HUES48 (cell line): ENCODE measurements around the gene PLXNA2.

Source experiments
- H3K27ac ChIP-seq: one replicate; pipeline ENCODE4 v1.7.0; 2013; ENCODE audit warnings: low read depth, low read length, inconsistent platforms
- H3K27me3 ChIP-seq: 2 replicates; pipeline ENCODE4 v1.6.1; 2013; ENCODE audit warnings: mild to moderate bottlenecking, low read length; ENCODE audit not compliant: control insufficient read depth, insufficient read depth
- H3K36me3 ChIP-seq: 2 replicates; pipeline ENCODE4 v1.6.1; 2013; ENCODE audit warnings: low read length; ENCODE audit not compliant: control insufficient read depth, insufficient read depth
- H3K4me1 ChIP-seq: 2 replicates; pipeline ENCODE4 v1.6.1; 2013; ENCODE audit warnings: mild to moderate bottlenecking, low read length; ENCODE audit not compliant: control insufficient read depth, insufficient read depth
- H3K4me3 ChIP-seq: 2 replicates; pipeline ENCODE4 v1.5.1; 2013; ENCODE audit warnings: mild to moderate bottlenecking, low read depth, low read length
- H3K9ac ChIP-seq: 2 replicates; pipeline ENCODE4 v1.6.1; 2013; ENCODE audit warnings: mild to moderate bottlenecking, low read depth, low read length, moderate library complexity
- H3K9me3 ChIP-seq: 2 replicates; pipeline ENCODE4 v1.6.1; 2013; ENCODE audit warnings: low read length; ENCODE audit not compliant: control insufficient read depth, insufficient read depth

PLXNA2 gene

GRCh38 chr1:208232662-208233038, 11.5 kb downstream of the PLXNA2 start:
- H3K27me3 ChIP-seq = peaks cover 5% of the 10 kb centered on the region; the same call in 1 of the 2 replicates
- no peak overlapping the region for H3K4me3 ChIP-seq
- no peak overlapping the region for H3K9ac ChIP-seq
- H3K9me3 ChIP-seq = no peaks in the 10 kb centered on the region
- H3K4me1 ChIP-seq = peaks cover 45% of the 10 kb centered on the region
- no peaks in the 10 kb centered on the region for H3K36me3 ChIP-seq
- H3K27ac ChIP-seq = no peak overlapping the region

- peaks cover 5% of the 10 kb centered on the region; the same call in 1 of the 2 replicates for H3K27me3 ChIP-seq
- no peak overlapping the region for H3K27ac ChIP-seq
- peaks cover 45% of the 10 kb centered on the region for H3K4me1 ChIP-seq
- H3K9ac ChIP-seq = no peak overlapping the region
- no peaks in the 10 kb centered on the region for H3K9me3 ChIP-seq
- H3K4me3 ChIP-seq = no peak overlapping the region
- H3K36me3 ChIP-seq = no peaks in the 10 kb centered on the region
Measured at GRCh38 chr1:208231881-208232661, 12.1 kb downstream of the PLXNA2 start.

GRCh38 chr1:208230668-208231529, 13.3 kb downstream of the PLXNA2 start:
- no peak overlapping the region for H3K9ac ChIP-seq
- H3K9me3 ChIP-seq = no peaks in the 10 kb centered on the region
- H3K27me3 ChIP-seq = no peaks in the 10 kb centered on the region
- no peaks in the 10 kb centered on the region for H3K36me3 ChIP-seq
- H3K4me3 ChIP-seq = no peak overlapping the region
- peaks cover 38% of the 10 kb centered on the region for H3K4me1 ChIP-seq
- no peak overlapping the region for H3K27ac ChIP-seq

- Histone ChIP-seq H3K4me3 (no peak overlapping the region), H3K9ac (no peak overlapping the region), H3K9me3 (no peaks in the 10 kb centered on the region), H3K27ac (no peak overlapping the region), H3K4me1 (peaks cover 24% of the 10 kb centered on the region), H3K36me3 (no peaks in the 10 kb centered on the region), H3K27me3 (no peaks in the 10 kb centered on the region)
Measured at GRCh38 chr1:208228550-208228949, 15.6 kb downstream of the PLXNA2 start.

GRCh38 chr1:208228026-208228425, 16.2 kb downstream of the PLXNA2 start:
- H3K9me3 ChIP-seq = no peaks in the 10 kb centered on the region
- H3K9ac ChIP-seq = no peak overlapping the region
- H3K36me3 ChIP-seq = no peaks in the 10 kb centered on the region
- H3K4me1 ChIP-seq = peaks cover 20% of the 10 kb centered on the region
- H3K4me3 ChIP-seq = no peak overlapping the region
- no peak overlapping the region for H3K27ac ChIP-seq
- no peaks in the 10 kb centered on the region for H3K27me3 ChIP-seq

GRCh38 chr1:208227366-208227765, 16.8 kb downstream of the PLXNA2 start:
- Histone ChIP-seq H3K4me3 (no peak overlapping the region), H3K9ac (no peak overlapping the region), H3K4me1 (peaks cover 14% of the 10 kb centered on the region), H3K9me3 (no peaks in the 10 kb centered on the region), H3K27ac (no peak overlapping the region), H3K27me3 (no peaks in the 10 kb centered on the region), H3K36me3 (no peaks in the 10 kb centered on the region)

GRCh38 chr1:208225954-208226937, 17.9 kb downstream of the PLXNA2 start:
- Histone ChIP-seq H3K9me3 (no peaks in the 10 kb centered on the region), H3K27ac (no peak overlapping the region), H3K4me1 (peaks cover 3% of the 10 kb centered on the region; the same call in 1 of the 2 replicates), H3K36me3 (no peaks in the 10 kb centered on the region), H3K4me3 (no peak overlapping the region), H3K9ac (no peak overlapping the region), H3K27me3 (no peaks in the 10 kb centered on the region)

- Histone ChIP-seq H3K4me1 (no peaks in the 10 kb centered on the region), H3K9ac (no peak overlapping the region), H3K27me3 (no peaks in the 10 kb centered on the region), H3K27ac (no peak overlapping the region), H3K36me3 (no peaks in the 10 kb centered on the region), H3K4me3 (no peak overlapping the region), H3K9me3 (no peaks in the 10 kb centered on the region)
Measured at GRCh38 chr1:208224192-208224713, 19.9 kb downstream of the PLXNA2 start.

- Histone ChIP-seq H3K9me3 (no peaks in the 10 kb centered on the region), H3K27ac (no peak overlapping the region), H3K9ac (no peak overlapping the region), H3K4me1 (no peaks in the 10 kb centered on the region), H3K36me3 (no peaks in the 10 kb centered on the region), H3K4me3 (no peak overlapping the region), H3K27me3 (no peaks in the 10 kb centered on the region)
Measured at GRCh38 chr1:208223136-208223535, 21.0 kb downstream of the PLXNA2 start.

GRCh38 chr1:208222376-208223126, 21.6 kb downstream of the PLXNA2 start:
- Histone ChIP-seq H3K9me3 (no peaks in the 10 kb centered on the region), H3K4me1 (no peaks in the 10 kb centered on the region), H3K27ac (no peak overlapping the region), H3K4me3 (no peak overlapping the region), H3K9ac (no peak overlapping the region), H3K27me3 (no peaks in the 10 kb centered on the region), H3K36me3 (no peaks in the 10 kb centered on the region)
